ENCODE results near the gene GSTO2.

DNA sequence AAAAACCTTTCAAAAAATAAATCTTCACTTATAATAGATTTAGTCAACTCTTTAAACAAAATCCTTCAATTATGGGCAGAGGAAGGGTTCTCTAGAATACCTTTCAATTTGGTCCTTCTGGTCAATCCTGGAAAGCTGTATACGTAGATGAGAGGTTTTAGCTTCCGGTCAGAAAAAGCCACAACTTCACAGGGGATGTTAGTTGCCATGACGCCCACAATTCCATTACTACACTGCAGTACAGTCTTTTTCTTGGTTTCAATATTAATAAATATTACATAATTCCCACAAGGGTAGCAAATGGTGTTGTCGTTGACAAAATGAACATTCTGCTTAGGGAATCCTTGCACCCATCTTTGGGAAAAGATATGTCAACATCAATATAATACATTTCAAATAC is 38.5 kb upstream of the GSTO2 start:
- TF ChIP-seq, protein P1, sequence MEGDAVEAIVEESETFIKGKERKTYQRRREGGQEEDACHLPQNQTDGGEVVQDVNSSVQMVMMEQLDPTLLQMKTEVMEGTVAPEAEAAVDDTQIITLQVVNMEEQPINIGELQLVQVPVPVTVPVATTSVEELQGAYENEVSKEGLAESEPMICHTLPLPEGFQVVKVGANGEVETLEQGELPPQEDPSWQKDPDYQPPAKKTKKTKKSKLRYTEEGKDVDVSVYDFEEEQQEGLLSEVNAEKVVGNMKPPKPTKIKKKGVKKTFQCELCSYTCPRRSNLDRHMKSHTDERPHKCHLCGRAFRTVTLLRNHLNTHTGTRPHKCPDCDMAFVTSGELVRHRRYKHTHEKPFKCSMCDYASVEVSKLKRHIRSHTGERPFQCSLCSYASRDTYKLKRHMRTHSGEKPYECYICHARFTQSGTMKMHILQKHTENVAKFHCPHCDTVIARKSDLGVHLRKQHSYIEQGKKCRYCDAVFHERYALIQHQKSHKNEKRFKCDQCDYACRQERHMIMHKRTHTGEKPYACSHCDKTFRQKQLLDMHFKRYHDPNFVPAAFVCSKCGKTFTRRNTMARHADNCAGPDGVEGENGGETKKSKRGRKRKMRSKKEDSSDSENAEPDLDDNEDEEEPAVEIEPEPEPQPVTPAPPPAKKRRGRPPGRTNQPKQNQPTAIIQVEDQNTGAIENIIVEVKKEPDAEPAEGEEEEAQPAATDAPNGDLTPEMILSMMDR (IDR thresholded peaks at IDR 0.05): no peak
- TF ChIP-seq POLR2A (IDR thresholded peaks at IDR 0.05): no peak

Data from lower leg skin (tissue), 3 donors.